GM18517 (cell line): ENCODE measurements around the gene NOPCHAP1.

Experiments
- ATAC-seq: cut with Tn5 transposase; IDR thresholded peaks from one replicate; pipeline ENCODE4 v1.9.1; 2021; ENCODE audit warnings: mild to moderate bottlenecking, moderate library complexity; ENCODE audit not compliant: unreplicated experiment

NOPCHAP1 gene

DNA sequence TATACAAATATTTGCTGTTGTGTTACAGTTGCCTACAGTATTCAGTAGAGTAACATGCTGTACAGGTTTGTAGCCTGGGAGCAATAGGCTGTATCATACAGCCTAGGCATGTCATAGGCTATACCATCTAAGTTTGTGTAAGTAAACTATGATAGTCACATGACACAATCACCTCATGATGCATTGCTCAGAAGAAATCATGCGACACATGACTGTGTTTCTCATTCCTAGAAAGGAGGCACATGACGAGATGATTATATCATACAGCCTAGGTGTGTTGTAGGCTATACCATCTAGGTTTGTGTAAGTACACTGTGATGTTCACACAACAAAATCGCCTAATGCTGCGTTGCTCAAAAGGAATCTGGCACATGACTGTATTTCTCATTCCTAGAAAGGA, 31.9 kb downstream of the NOPCHAP1 start:
- ATAC-seq = no peak

DNA sequence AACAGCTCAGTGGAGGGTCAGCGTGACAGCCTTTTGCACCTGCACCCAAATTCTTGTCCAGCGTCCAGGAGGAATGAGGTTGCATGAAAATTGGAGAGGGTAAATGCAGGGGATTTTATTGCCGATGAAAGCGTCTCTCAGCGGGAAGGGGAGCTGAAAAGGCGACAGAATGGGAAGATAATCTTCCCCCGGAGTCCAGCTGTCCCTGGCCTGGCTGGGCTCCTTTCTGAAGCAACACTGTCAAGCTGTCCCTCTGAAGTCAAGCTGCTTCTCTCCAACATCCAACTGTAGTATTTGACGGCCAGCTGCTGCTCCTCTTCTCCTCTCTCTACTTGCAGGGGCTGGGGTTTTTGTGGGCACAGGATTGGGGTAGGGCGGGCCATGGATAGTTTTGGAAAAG, 32.7 kb downstream of the NOPCHAP1 start:
- ATAC-seq = no peak

DNA sequence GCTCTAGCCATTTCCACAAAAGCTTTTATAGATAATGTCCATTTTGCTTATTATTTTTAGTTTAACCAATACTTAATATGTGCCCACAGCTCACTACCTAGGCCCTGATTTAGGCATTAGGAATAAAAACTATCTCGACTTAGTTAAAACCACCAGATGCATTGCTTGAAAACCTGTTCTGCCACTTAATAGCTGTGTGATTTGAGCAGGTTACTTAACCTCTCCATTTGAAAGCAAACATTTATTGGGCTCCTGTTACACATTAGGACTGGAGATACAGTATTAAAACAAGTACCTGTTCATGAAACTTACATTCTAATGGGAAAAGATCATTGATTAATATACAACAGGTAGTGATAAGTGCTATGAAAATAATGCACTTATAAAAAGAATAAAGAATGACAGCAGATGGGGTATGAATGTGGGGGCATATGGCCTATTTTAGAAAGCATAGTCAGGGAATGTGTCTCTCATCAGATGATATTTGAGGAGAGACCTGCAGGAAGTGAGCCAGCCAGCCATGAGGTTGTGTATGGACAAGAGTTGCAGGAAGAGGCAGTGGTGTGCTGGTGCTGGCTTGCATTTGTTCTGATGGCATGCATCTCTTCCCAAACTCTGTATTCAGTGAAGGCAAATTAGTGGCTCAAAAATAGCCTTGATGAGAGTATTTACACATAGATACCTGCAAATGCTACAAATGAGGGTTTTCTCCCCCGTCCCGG, 34.3 kb downstream of the NOPCHAP1 start:
- no peak for ATAC-seq

DNA sequence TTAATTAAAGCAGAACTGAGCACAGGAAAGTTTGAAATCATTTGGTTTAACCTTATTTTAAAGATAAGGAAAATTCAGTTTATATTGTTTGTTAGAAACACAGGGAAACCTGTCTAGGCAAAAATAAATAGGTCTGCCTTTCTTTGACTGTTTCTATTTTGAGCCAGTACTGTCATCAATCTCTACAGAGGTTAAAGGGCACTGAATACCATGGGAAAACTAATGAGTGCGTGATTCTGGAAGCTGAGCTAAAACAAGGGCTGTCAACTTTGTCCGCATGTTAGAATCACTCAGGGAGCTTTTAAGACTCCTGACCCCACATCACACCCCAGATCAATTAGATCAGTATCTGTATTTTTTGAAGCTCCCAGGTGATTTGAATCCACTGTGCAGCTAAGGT, 38.8 kb downstream of the NOPCHAP1 start:
- no peak for ATAC-seq

DNA sequence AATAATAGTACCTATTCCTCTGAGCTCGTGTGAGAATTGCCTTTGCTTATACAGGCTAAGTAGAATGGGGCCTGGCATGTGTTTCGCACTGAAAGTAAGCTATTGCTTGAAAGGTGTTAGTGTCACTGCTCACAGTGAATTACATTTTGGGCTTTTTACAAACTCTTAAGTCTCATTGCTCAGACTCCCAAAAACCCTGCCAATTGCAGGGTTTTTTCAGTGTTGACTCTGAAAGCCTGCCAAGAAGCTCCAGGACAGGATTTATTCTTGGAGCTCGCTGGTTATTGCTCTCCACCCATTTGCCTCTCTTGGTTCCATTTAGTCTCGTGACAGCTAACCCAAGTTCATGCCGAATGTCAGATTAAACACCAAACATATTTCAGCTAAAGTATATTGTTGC, 39.8 kb downstream of the NOPCHAP1 start:
- no peak for ATAC-seq

DNA sequence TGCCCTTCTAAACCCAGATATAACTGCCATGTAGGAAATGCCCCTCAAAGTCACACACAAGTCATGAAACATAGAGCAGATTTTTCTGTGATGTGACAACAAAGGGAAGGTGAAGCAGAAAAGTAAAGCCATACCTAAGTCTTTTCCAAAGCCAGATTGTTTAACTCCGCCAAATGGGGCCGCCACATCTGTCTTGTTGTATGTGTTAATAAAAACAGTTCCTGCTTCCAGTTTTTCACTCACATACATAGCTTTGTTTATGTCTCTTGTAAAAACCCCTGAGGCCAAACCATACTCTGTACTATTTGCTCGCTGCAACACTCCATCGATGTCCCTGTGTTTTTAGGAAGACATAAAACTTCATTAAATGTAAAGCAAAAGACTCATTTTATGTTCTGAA, 40.3 kb downstream of the NOPCHAP1 start:
- ATAC-seq = no peak

DNA sequence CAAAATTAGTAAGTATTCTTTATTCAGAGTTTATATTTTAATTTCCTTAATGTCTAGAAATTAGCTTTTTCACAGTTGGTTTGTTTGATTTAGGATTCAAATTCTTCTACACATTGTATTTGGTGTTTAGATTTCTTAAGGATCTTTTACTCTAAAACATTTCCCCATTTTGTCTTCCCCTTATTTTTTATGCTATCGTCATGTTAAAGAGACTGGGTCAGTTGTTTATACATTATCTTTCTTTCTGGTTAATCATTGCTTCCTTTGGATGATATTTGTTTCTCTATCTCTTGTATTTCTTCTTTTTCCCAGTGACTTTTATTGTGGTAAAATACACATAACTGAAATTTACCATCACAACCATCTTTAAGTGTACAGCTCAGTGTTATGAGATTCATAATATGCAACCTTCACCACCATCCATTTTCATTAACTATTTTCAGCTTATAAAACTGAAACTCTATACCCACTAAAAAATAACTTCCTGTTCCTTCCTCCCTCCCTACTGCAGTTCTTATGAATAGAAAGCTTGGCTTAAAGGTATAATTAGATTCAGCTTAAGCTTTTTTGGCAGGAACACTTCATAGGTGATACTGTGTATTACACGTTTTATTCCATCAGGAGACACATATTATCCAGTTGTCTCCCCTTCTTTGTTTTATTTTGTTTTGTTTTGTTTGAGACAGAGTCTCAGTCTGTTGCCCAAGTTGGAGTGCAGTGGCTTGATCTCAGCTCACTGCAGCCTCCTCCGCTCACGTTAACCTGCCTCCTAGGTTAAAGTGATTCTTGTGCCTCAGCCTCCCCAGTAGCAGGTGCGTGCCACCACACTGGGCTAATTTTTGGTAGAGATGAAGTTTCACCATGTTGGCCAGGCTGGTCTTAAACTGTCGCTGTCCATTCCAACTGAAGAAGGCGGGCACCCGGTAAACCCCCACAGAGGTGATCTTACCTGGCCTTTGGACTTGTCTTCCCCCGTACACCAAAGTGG, 45.0 kb downstream of the NOPCHAP1 start:
- ATAC-seq = peak; percentile 95

DNA sequence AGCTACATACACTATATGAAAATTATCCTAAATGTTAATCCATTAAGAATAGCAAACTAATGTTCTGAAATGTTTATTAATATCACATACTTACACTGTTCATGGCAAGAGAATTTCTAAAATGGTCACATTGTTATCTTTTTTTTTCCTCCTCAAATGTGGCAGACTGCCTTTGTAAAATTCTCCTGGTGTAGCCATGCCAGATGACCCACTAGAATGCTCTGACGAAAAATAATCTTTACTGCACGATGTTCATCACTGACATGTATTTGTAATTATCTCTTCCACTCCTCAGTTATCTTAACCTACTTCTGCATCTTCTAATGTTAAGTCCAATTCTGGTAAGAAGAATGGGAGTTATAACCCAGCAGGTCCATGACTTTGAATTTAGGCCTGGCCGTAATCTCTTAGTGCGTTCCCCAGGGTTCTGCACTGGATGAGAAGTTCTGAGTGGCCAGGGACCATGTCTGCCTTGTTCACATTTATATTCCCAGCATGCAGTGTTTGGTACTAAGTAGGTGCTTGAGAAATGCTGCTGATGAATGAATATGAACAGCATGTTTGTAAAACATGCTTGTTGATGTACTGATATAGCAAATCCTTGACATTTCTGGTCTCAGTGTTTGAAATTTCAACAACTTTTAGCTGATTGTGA, 46.7 kb downstream of the NOPCHAP1 start:
- ATAC-seq = no peak

DNA sequence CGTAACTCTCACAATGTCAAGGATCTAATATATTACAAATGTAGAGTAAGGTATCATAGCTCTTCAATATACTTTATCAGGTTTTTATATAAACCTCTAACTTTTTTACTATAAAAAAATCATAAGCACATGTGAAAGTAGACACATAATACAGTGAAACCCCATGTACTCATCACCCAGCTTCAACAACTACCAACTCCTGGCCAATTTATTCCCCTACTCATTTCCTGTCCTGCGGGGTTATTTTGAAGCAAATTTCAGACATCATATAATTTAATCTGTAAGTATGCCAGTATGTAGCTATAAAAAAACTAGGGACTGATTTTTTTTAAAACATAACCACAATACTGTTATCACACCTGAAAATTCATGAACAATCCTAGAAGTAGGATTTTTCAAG, 47.7 kb downstream of the NOPCHAP1 start:
- no peak for ATAC-seq
